HEK293 (cell line): ENCODE data around the gene AFF1.

ENCODE experiments used
- BCL11A ChIP-seq: fragments of 450-650 bp; formaldehyde crosslinking; IDR thresholded peaks from 2 replicates; pipeline ENCODE4 v1.5.1; 2016; ENCODE audit warnings: low read depth, missing biosample characterization, missing genetic modification characterization
- GFI1B ChIP-seq: fragments of 450-650 bp; formaldehyde crosslinking; IDR thresholded peaks from 2 replicates; pipeline ENCODE4 v1.5.1; 2016; ENCODE audit warnings: missing biosample characterization, missing genetic modification characterization
- HOXC10 ChIP-seq: sonication (generic); formaldehyde crosslinking; IDR thresholded peaks from 2 replicates; pipeline ENCODE4 v1.8.1; 2023; ENCODE audit warnings: mild to moderate bottlenecking, missing genetic modification reagents
- HOXD13 ChIP-seq: sonication (generic); formaldehyde crosslinking; IDR thresholded peaks from 2 replicates; pipeline ENCODE4 v1.8.0; 2022; ENCODE audit warnings: missing genetic modification reagents, borderline replicate concordance
- KLF7 ChIP-seq: fragments of 450-650 bp; formaldehyde crosslinking; IDR thresholded peaks from 2 replicates; pipeline ENCODE4 v1.5.1; 2016; ENCODE audit warnings: missing biosample characterization, missing genetic modification characterization, borderline replicate concordance
- SP2 ChIP-seq: fragments of 450-650 bp; formaldehyde crosslinking; IDR thresholded peaks from 2 replicates; pipeline ENCODE4 v1.5.1; 2016; ENCODE audit warnings: missing biosample characterization, missing genetic modification characterization
- WT1 ChIP-seq: fragments of 450-650 bp; formaldehyde crosslinking; IDR thresholded peaks from 2 replicates; pipeline ENCODE4 v1.5.1; 2016; ENCODE audit warnings: missing biosample characterization, missing genetic modification characterization
- YY2 ChIP-seq: fragments of 450-650 bp; formaldehyde crosslinking; IDR thresholded peaks from 2 replicates; pipeline ENCODE4 v1.5.1; 2016; ENCODE audit warnings: missing biosample characterization, missing genetic modification characterization
- ZBTB1 ChIP-seq: fragments of 450-650 bp; formaldehyde crosslinking; IDR thresholded peaks from 2 replicates; pipeline ENCODE4 v1.5.1; 2016; ENCODE audit warnings: missing biosample characterization, missing genetic modification characterization
- ZBTB11 ChIP-seq: fragments of 450-650 bp; formaldehyde crosslinking; conservative IDR thresholded peaks from 2 replicates; pipeline ENCODE4 v1.5.1; 2016; ENCODE audit warnings: low read depth, missing biosample characterization, missing genetic modification characterization
- ZEB2 ChIP-seq: fragments of 450-650 bp; formaldehyde crosslinking; IDR thresholded peaks from 2 replicates; pipeline ENCODE4 v1.5.1; 2016; ENCODE audit warnings: missing biosample characterization, missing genetic modification characterization
- ZIC2 ChIP-seq: fragments of 450-650 bp; formaldehyde crosslinking; IDR thresholded peaks from 2 replicates; pipeline ENCODE4 v1.5.1; 2016; ENCODE audit warnings: missing biosample characterization, missing genetic modification characterization
- ZNF155 ChIP-seq: fragments of 450-650 bp; formaldehyde crosslinking; IDR thresholded peaks from 2 replicates; pipeline ENCODE4 v1.5.1; 2016; ENCODE audit warnings: missing biosample characterization, missing genetic modification characterization
- ZNF157 ChIP-seq: fragments of 450-650 bp; formaldehyde crosslinking; IDR thresholded peaks from 2 replicates; pipeline ENCODE4 v1.5.1; 2016; ENCODE audit warnings: missing biosample characterization, missing genetic modification characterization
- ZNF18 ChIP-seq: fragments of 450-650 bp; formaldehyde crosslinking; IDR thresholded peaks from 2 replicates; pipeline ENCODE4 v1.5.1; 2016; ENCODE audit warnings: missing biosample characterization, missing genetic modification characterization
- ZNF23 ChIP-seq: fragments of 450-650 bp; formaldehyde crosslinking; IDR thresholded peaks from 2 replicates; pipeline ENCODE4 v1.5.1; 2016; ENCODE audit warnings: missing biosample characterization, missing genetic modification characterization, borderline replicate concordance
- ZNF311 ChIP-seq: fragments of 450-650 bp; formaldehyde crosslinking; IDR thresholded peaks from 2 replicates; pipeline ENCODE4 v1.5.1; 2017; ENCODE audit warnings: missing biosample characterization, missing genetic modification characterization, borderline replicate concordance
- ZNF354C ChIP-seq: fragments of 450-650 bp; formaldehyde crosslinking; IDR thresholded peaks from 2 replicates; pipeline ENCODE4 v1.5.1; 2016; ENCODE audit warnings: missing biosample characterization, missing genetic modification characterization, low read depth, borderline replicate concordance
- ZNF473 ChIP-seq: fragments of 450-650 bp; formaldehyde crosslinking; IDR thresholded peaks from 2 replicates; pipeline ENCODE4 v1.5.1; 2017; ENCODE audit warnings: missing biosample characterization, missing genetic modification characterization
- ZNF488 ChIP-seq: fragments of 450-650 bp; formaldehyde crosslinking; IDR thresholded peaks from 2 replicates; pipeline ENCODE4 v1.5.1; 2016; ENCODE audit warnings: missing biosample characterization, missing genetic modification characterization
- ZNF639 ChIP-seq: fragments of 450-650 bp; formaldehyde crosslinking; IDR thresholded peaks from 2 replicates; pipeline ENCODE4 v1.5.1; 2016; ENCODE audit warnings: missing biosample characterization, missing genetic modification characterization
- ZNF645 ChIP-seq: fragments of 450-650 bp; formaldehyde crosslinking; IDR thresholded peaks from 2 replicates; pipeline ENCODE4; 2016; ENCODE audit warnings: missing biosample characterization, missing genetic modification characterization
- ZNF654 ChIP-seq: fragments of 450-650 bp; formaldehyde crosslinking; IDR thresholded peaks from 2 replicates; pipeline ENCODE4 v1.5.1; 2016; ENCODE audit warnings: low read depth, missing biosample characterization, missing genetic modification characterization
- ZNF701 ChIP-seq: fragments of 450-650 bp; formaldehyde crosslinking; IDR thresholded peaks from 2 replicates; pipeline ENCODE4 v1.5.1; 2016; ENCODE audit warnings: missing biosample characterization, missing genetic modification characterization
- ZNF747 ChIP-seq: fragments of 450-650 bp; formaldehyde crosslinking; IDR thresholded peaks from 2 replicates; pipeline ENCODE4 v1.5.1; 2016; ENCODE audit warnings: missing biosample characterization, missing genetic modification characterization
- ZNF830 ChIP-seq: fragments of 450-650 bp; IDR thresholded peaks from 2 replicates; pipeline ENCODE4 v1.5.0; 2018; ENCODE audit warnings: missing biosample characterization, missing genetic modification characterization, low read depth, mild to moderate bottlenecking, moderate library complexity
- ZNF837 ChIP-seq: fragments of 450-650 bp; formaldehyde crosslinking; IDR thresholded peaks from 2 replicates; pipeline ENCODE4 v1.5.1; 2016; ENCODE audit warnings: missing biosample characterization, missing genetic modification characterization
- TF ChIP-seq, protein P1 (sequence below): fragments of 450-650 bp; formaldehyde crosslinking; IDR thresholded peaks from 2 replicates; pipeline ENCODE4 v1.5.1; 2016; ENCODE audit warnings: missing biosample characterization, missing genetic modification characterization
- TF ChIP-seq, protein P2 (sequence below): fragments of 450-650 bp; formaldehyde crosslinking; IDR thresholded peaks from 2 replicates; pipeline ENCODE4 v1.5.1; 2017; ENCODE audit warnings: missing biosample characterization, missing genetic modification characterization

AFF1 gene

DNA sequence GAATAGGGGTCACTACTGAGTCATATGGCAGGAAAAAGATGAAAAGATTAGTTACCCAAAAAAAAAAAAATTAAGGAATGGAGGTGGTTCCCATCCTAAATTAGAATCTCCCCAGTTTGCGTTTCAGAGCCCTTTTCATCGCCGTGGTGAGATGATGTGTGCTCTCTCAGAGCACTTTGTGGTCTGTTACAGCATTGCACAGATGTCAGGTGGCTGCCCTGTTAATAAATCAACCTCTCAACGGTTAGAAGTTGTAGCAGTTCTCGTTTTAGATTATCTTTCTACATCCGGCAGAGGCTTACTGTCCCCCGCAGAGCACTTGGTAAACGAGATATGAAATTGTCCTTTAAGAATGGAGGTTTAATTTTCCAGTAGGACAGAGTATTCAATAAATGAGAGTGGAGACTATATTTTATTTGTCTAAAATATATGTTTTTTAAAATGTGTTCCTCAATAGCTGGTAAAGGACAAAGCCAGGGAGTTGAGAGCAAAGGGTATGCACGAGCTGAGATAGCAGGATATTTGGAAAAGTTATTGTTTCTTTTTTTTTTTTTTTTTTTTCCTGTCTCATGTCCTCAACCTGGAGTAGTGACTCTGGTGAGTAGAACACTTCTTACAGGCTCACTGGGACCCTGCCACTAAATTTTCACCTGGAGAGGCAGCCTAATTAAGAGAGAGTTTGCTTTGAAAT lies 26.9 kb downstream of the AFF1 start (continued):
- TF ChIP-seq ZNF654 (tag by site-specific recombination) (no peak), SP2 (tag by site-specific recombination) (no peak), HOXC10 (no peak), ZNF23 (no peak), BCL11A (no peak), ZNF830 (tag by site-specific recombination) (no peak), ZNF354C (tag by site-specific recombination) (no peak), ZBTB11 (tag by site-specific recombination) (no peak), ZNF837 (tag by site-specific recombination) (no peak), ZNF747 (tag by site-specific recombination) (no peak), YY2 (tag by site-specific recombination) (no peak), ZNF18 (tag by site-specific recombination) (peak; percentile 37; the same call in 1 of the 2 replicates), ZNF311 (tag by site-specific recombination) (no peak), ZNF473 (tag by site-specific recombination) (no peak), ZBTB1 (no peak), ZNF701 (tag by site-specific recombination) (no peak), ZNF155 (no peak), ZNF645 (no peak), GFI1B (tag by site-specific recombination) (no peak), ZIC2 (tag by site-specific recombination) (no peak), ZNF157 (tag by site-specific recombination) (no peak), KLF7 (no peak), HOXD13 (no peak), ZEB2 (tag by site-specific recombination) (peak; percentile 37; the same call in 1 of the 2 replicates), ZNF639 (tag by site-specific recombination) (no peak), WT1 (tag by site-specific recombination) (no peak), ZNF488 (tag by site-specific recombination) (no peak)
- TF ChIP-seq, protein P1, sequence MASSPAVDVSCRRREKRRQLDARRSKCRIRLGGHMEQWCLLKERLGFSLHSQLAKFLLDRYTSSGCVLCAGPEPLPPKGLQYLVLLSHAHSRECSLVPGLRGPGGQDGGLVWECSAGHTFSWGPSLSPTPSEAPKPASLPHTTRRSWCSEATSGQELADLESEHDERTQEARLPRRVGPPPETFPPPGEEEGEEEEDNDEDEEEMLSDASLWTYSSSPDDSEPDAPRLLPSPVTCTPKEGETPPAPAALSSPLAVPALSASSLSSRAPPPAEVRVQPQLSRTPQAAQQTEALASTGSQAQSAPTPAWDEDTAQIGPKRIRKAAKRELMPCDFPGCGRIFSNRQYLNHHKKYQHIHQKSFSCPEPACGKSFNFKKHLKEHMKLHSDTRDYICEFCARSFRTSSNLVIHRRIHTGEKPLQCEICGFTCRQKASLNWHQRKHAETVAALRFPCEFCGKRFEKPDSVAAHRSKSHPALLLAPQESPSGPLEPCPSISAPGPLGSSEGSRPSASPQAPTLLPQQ = 0 out of 2 replicates have a peak, but pooled peaks have one; percentile 46
- TF ChIP-seq, protein P2, sequence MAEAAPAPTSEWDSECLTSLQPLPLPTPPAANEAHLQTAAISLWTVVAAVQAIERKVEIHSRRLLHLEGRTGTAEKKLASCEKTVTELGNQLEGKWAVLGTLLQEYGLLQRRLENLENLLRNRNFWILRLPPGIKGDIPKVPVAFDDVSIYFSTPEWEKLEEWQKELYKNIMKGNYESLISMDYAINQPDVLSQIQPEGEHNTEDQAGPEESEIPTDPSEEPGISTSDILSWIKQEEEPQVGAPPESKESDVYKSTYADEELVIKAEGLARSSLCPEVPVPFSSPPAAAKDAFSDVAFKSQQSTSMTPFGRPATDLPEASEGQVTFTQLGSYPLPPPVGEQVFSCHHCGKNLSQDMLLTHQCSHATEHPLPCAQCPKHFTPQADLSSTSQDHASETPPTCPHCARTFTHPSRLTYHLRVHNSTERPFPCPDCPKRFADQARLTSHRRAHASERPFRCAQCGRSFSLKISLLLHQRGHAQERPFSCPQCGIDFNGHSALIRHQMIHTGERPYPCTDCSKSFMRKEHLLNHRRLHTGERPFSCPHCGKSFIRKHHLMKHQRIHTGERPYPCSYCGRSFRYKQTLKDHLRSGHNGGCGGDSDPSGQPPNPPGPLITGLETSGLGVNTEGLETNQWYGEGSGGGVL (tag by site-specific recombination) = no peak
